Measurements from ENCODE around the gene LBX2. TPM values are rescaled to one million over a fixed set of nuclear protein-coding genes. Genes with fewer than 3 reads are reported as not detected.

LBX2 gene
- total and polyA plus RNA-seq, 9 of the 15 experiments (the other 6 are each of a cell fraction or from before 2014, with no cell fraction given), result 0.39 to 6.2 (median 1.8) TPM; not detected in 1

GRCh38 chr2:74502147-74502719, 2.8 kb upstream of the LBX2 start (continued):
- TF ChIP-seq ZNF589 (CRISPR knock-in tag; IDR thresholded peaks at IDR 0.05; ENCODE audit: low read depth), result 0 out of 2 replicates have a peak, but pooled peaks have one; percentile 39
- no peak for TF ChIP-seq BMI1 (IDR thresholded peaks at IDR 0.05; ENCODE audit: low read length)
- no peak for TF ChIP-seq BDP1 (IDR thresholded peaks at IDR 0.05; ENCODE audit: insufficient read depth, insufficient read length)
- 0 out of 2 replicates have a peak, but pooled peaks have one; percentile 2 for TF ChIP-seq NR2C2 (CRISPR knock-in tag; IDR thresholded peaks at IDR 0.05)
- TF ChIP-seq NR2C2 (tag; IDR thresholded peaks at IDR 0.05), result peak; percentile 96
- no peak for TF ChIP-seq HNRNPL (IDR thresholded peaks at IDR 0.05; ENCODE audit: low read depth, low read length)
- TF ChIP-seq SAFB2 (IDR thresholded peaks at IDR 0.05; ENCODE audit: borderline replicate concordance, low read depth, low read length, severe bottlenecking), result no peak
- no peak for TF ChIP-seq ZHX1 (conservative IDR thresholded peaks at IDR 0.05; ENCODE audit: low read length)
- no peak for TF ChIP-seq HNRNPLL (IDR thresholded peaks at IDR 0.05; ENCODE audit: low read depth, low read length, poor library complexity, severe bottlenecking)
- TF ChIP-seq ILF3 (IDR thresholded peaks at IDR 0.05; ENCODE audit: borderline replicate concordance), result no peak
- TF ChIP-seq ETV6 (IDR thresholded peaks at IDR 0.05; ENCODE audit: borderline replicate concordance in 1 of 2, low read depth in 2 of 2, low read length in 1 of 2), result 0 out of 4 replicates have a peak, but pooled peaks of 1 of the 2 experiments have one; percentile 14
- TF ChIP-seq ETV6 (CRISPR knock-in tag; IDR thresholded peaks at IDR 0.05; ENCODE audit: borderline replicate concordance), result no peak
- no peak for TF ChIP-seq USF2 (CRISPR knock-in tag; IDR thresholded peaks at IDR 0.05)
- no peak for TF ChIP-seq SRSF3 (IDR thresholded peaks at IDR 0.05; ENCODE audit: insufficient read depth, low read length)
- no peak for TF ChIP-seq CLOCK (CRISPR knock-in tag; IDR thresholded peaks at IDR 0.05; ENCODE audit: borderline replicate concordance)
- no peak for TF ChIP-seq PYGO2 (tag; IDR thresholded peaks at IDR 0.05)
- no peak for TF ChIP-seq SMAD2 (IDR thresholded peaks at IDR 0.05; ENCODE audit: low read depth, low read length)
- TF ChIP-seq, protein P1, sequence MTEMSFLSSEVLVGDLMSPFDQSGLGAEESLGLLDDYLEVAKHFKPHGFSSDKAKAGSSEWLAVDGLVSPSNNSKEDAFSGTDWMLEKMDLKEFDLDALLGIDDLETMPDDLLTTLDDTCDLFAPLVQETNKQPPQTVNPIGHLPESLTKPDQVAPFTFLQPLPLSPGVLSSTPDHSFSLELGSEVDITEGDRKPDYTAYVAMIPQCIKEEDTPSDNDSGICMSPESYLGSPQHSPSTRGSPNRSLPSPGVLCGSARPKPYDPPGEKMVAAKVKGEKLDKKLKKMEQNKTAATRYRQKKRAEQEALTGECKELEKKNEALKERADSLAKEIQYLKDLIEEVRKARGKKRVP (CRISPR knock-in tag; IDR thresholded peaks at IDR 0.05), result no peak
- no peak for TF ChIP-seq ZNF695 (CRISPR knock-in tag; IDR thresholded peaks at IDR 0.05)

All from K562 (cell line).